HCT116 (cell line): ENCODE data around the gene RCAN2. TPM values are rescaled to one million over a fixed set of nuclear protein-coding genes. Genes with fewer than 3 reads are reported as not detected.

ENCODE experiments used
- ATAC-seq: fragments of 200-7000 bp; cut with Tn5 transposase; 2 replicates; pipeline ENCODE4 v1.9.1; 2020; ENCODE audit warnings: mild to moderate bottlenecking, moderate library complexity
- BruUV-seq: library from RNA; stranded (reverse); fragments of 400-500 nt; replicated peaks from 2 replicates; lab custom pipeline; 2021; lab: Mats Ljungman, UMichigan
- CTCF ChIA-PET: fragments of 300-600 bp; sonication (Branson Sonifier 250); formaldehyde crosslinking; loops from one replicate; lab custom pipeline; 2021; ENCODE audit warnings: antibody characterized with exemption; lab: Charles Lee
- POLR2A ChIA-PET: fragments of 300-600, 350-600 bp; sonication (Branson Sonifier 250); formaldehyde crosslinking; loops from one replicate; lab custom pipeline; 2021; ENCODE audit warnings: antibody characterized with exemption; lab: Charles Lee
- RAD21 ChIA-PET, 2 experiments: fragments of 300-600 bp; sonication (Branson Sonifier 250); formaldehyde crosslinking; loops; one replicate each; lab custom pipeline; 2023; ENCODE audit warnings: low total read pairs in 2 of 2; ENCODE audit not compliant: uncharacterized antibody in 2 of 2, unreplicated experiment in 2 of 2, low non-redundant PET in 1 of 2; lab: Charles Lee
- DNase-seq: peaks from one replicate; pipeline ENCODE4 v3.0.0-alpha.2; 2010; ENCODE audit warnings: low read depth, low spot score
- H2AFZ ChIP-seq: fragments of 200-600 bp; shearing (Covaris generic), sonication (generic); 2 replicates; pipeline ENCODE4 v1.6.1; 2017; ENCODE audit warnings: low read depth, mixed run types, mixed read lengths, antibody characterized with exemption, low read length; ENCODE audit not compliant: poor library complexity, severe bottlenecking
- H3K27ac ChIP-seq: 2 replicates; pipeline ENCODE4 v1.5.1; 2012; ENCODE audit warnings: low read depth, low read length
- H3K27me3 ChIP-seq: fragments of 200-600 bp; sonication (generic); 2 replicates; pipeline ENCODE4 v1.6.1; 2016; ENCODE audit warnings: mixed run types, low read length, mixed read lengths; ENCODE audit not compliant: insufficient read depth
- H3K36me3 ChIP-seq, 2 experiments: fragments of 200-500 bp in 1 of 2; fragments of 200-600 bp in 1 of 2; sonication (Bioruptor generic) in 1 of 2; sonication (generic) in 1 of 2; 2 replicates each; pipeline versions ENCODE4 v1.5.1 to v1.6.1; 2014 to 2016; ENCODE audit warnings: low read length in 2 of 2, inconsistent platforms in 1 of 2, mixed read lengths in 1 of 2, mixed run types in 1 of 2; ENCODE audit not compliant: insufficient read depth in 2 of 2, control insufficient read depth in 1 of 2
- H3K4me1 ChIP-seq, 2 experiments: fragments of 200-600 bp in 1 of 2; sonication (generic) in 1 of 2; 2 replicates each; pipeline versions ENCODE4 v1.5.1 to v1.6.1; 2012 to 2017; ENCODE audit warnings: low read length in 2 of 2, inconsistent platforms in 1 of 2, mild to moderate bottlenecking in 1 of 2, mixed read lengths in 1 of 2, mixed run types in 1 of 2, moderate library complexity in 1 of 2; ENCODE audit not compliant: insufficient read depth in 2 of 2, control insufficient read depth in 1 of 2
- H3K4me2 ChIP-seq: fragments of 200-600 bp; sonication (generic); 2 replicates; pipeline ENCODE4 v1.6.1; 2017; ENCODE audit warnings: mixed run types, low read length, mixed read lengths
- H3K4me3 ChIP-seq, 2 experiments: fragments of 200-600 bp in 1 of 2; sonication (generic) in 1 of 2; replicated peaks in 1 of 2; 2 replicates each; pipeline ENCODE4 v1.5.1; 2011 to 2016; ENCODE audit warnings: low read length in 2 of 2, control low read depth in 1 of 2, low read depth in 1 of 2, mild to moderate bottlenecking in 1 of 2, mixed read lengths in 1 of 2, mixed run types in 1 of 2
- H3K79me2 ChIP-seq: fragments of 200-600 bp; sonication (generic); 2 replicates; pipeline ENCODE4 v1.6.1; 2017; ENCODE audit warnings: mild to moderate bottlenecking, mixed run types, low read length, moderate library complexity, mixed read lengths; ENCODE audit not compliant: insufficient read depth
- H3K9ac ChIP-seq: fragments of 200-600 bp; sonication (generic); 2 replicates; pipeline ENCODE4 v1.6.1; 2016; ENCODE audit warnings: low read length, mixed read lengths
- H3K9me2 ChIP-seq: fragments of 200-600 bp; sonication (generic), shearing (Covaris generic); 2 replicates; pipeline ENCODE4 v1.6.1; 2017; ENCODE audit warnings: mixed run types, mild to moderate bottlenecking, moderate library complexity; ENCODE audit not compliant: insufficient read depth
- H3K9me3 ChIP-seq, 2 experiments: fragments of 200-500 bp in 1 of 2; fragments of 200-600 bp in 1 of 2; sonication (Bioruptor generic) in 1 of 2; sonication (generic) in 1 of 2; 2 replicates each; pipeline ENCODE4 v1.6.1; 2014 to 2017; ENCODE audit warnings: low read length in 2 of 2, mixed read lengths in 2 of 2, inconsistent platforms in 1 of 2, low read depth in 1 of 2, mild to moderate bottlenecking in 1 of 2, mixed run types in 1 of 2, moderate library complexity in 1 of 2; ENCODE audit not compliant: control insufficient read depth in 1 of 2, insufficient read depth in 1 of 2
- H4K20me1 ChIP-seq: fragments of 200-600 bp; sonication (generic), shearing (Covaris generic); 2 replicates; pipeline ENCODE4 v1.6.1; 2017; ENCODE audit warnings: mixed run types, mild to moderate bottlenecking, moderate library complexity; ENCODE audit not compliant: insufficient read depth
- CTCF ChIP-seq, 3 experiments: fragments of 200-600 bp in 1 of 3; sonication (generic) in 1 of 3; IDR thresholded peaks in 2 of 3; conservative IDR thresholded peaks in 1 of 3; 2 replicates each; pipeline ENCODE4 v1.5.1; 2012 to 2017; ENCODE audit warnings: low read depth in 2 of 3, low read length in 2 of 3, antibody characterized with exemption in 1 of 3, borderline replicate concordance in 1 of 3, control low read depth in 1 of 3, mild to moderate bottlenecking in 1 of 3, mixed read lengths in 1 of 3, mixed run types in 1 of 3, moderate library complexity in 1 of 3; ENCODE audit not compliant: insufficient read depth in 1 of 3
- SIN3A ChIP-seq: IDR thresholded peaks from 2 replicates; pipeline ENCODE4 v1.6.1; 2012; ENCODE audit warnings: low read depth
- ZFX ChIP-seq: fragments of 450-650 bp; IDR thresholded peaks from 2 replicates; pipeline ENCODE4 v1.6.1; 2017
- intact Hi-C: fragments of 100-400 bp; cut with micrococcal nuclease; formaldehyde crosslinking; loops from 2 replicates; pipeline ENCODE4 v1.10.0; 2022
- total RNA-seq: library from RNA; stranded (reverse); gene quantifications from one replicate; pipeline ENCODE4 v1.2.1, GENCODE V29; 2021; ENCODE audit not compliant: unreplicated experiment

The RCAN2 gene
- total RNA-seq, 1 experiment from 2014 or later: 0.57 TPM

GRCh38 chr6:46269447-46270229, 221.6 kb downstream of the RCAN2 start:
- no peaks in the 10 kb centered on the region for H3K4me1 ChIP-seq
- H3K9me3 ChIP-seq: no peaks in the 10 kb centered on the region
- intact Hi-C loops: no loop called here
- no peaks in the 10 kb centered on the region for H3K27me3 ChIP-seq
- ChIA-PET CTCF (no interaction called here), RAD21 (no interaction called here), POLR2A (no interaction called here)
- no peaks in the 10 kb centered on the region for H4K20me1 ChIP-seq
- TF ChIP-seq ZFX (no peak), SIN3A (no peak)
- no peaks in the 10 kb centered on the region for H3K9me2 ChIP-seq
- H3K79me2 ChIP-seq: no peaks in the 10 kb centered on the region
- H3K9ac ChIP-seq: no peak overlapping the region
- ATAC-seq (no peak), DNase-seq (no peak)
- H3K4me2 ChIP-seq: no peak overlapping the region
- H3K27ac ChIP-seq: no peak overlapping the region
- no peak overlapping the region for H2AFZ ChIP-seq
- H3K4me3 ChIP-seq: no peak overlapping the region
- H3K36me3 ChIP-seq: no peaks in the 10 kb centered on the region
- BruUV-seq: no TSS peak

GRCh38 chr6:46267515-46267914, 223.7 kb downstream of the RCAN2 start:
- H4K20me1 ChIP-seq: no peaks in the 10 kb centered on the region
- no TSS peak for BruUV-seq
- RAD21 ChIA-PET: no interaction called here
- DNase-seq: no peak
- no peak for ATAC-seq
- no peak for TF ChIP-seq CTCF (IDR thresholded peaks at IDR 0.05 in 2 of 3, conservative IDR thresholded peaks at IDR 0.05 in 1 of 3; ENCODE audit: borderline replicate concordance in 1 of 3, insufficient read depth in 1 of 3, low read depth in 2 of 3, low read length in 2 of 3)
- TF ChIP-seq, all 23 proteins: peak for 0
- H3K27me3 ChIP-seq: no peaks in the 10 kb centered on the region
- no peaks in the 10 kb centered on the region for H3K4me1 ChIP-seq
- CTCF ChIA-PET: no interaction called here
- no peaks in the 10 kb centered on the region for H3K9me3 ChIP-seq
- no peak overlapping the region for H3K4me2 ChIP-seq
- H3K9me2 ChIP-seq: no peaks in the 10 kb centered on the region
- H3K9ac ChIP-seq: no peak overlapping the region
- H3K79me2 ChIP-seq: no peaks in the 10 kb centered on the region
- H3K27ac ChIP-seq: no peak overlapping the region
- POLR2A ChIA-PET: no interaction called here
- intact Hi-C loops: no loop called here
- H3K4me3 ChIP-seq: no peak overlapping the region
- no peaks in the 10 kb centered on the region for H3K36me3 ChIP-seq
- H2AFZ ChIP-seq: no peak overlapping the region
